HUES6 (cell line): ENCODE measurements around the gene ABI1.
A peak's percentile ranks its signal among the peaks of the same experiment; 100 is the strongest.
"Not testable (repeated sequence)": the region's sequence is repeated elsewhere in the genome, so short reads cannot be mapped to it uniquely, and the experiment has no call there.

Experiments
- H3K27ac ChIP-seq: 2 replicates; pipeline ENCODE4 v1.7.0; 2013; ENCODE audit warnings: low read depth, mild to moderate bottlenecking, low read length, inconsistent platforms
- H3K27me3 ChIP-seq: 2 replicates; pipeline ENCODE4 v1.6.1; 2013; ENCODE audit warnings: low read length; ENCODE audit not compliant: control insufficient read depth, insufficient read depth
- H3K36me3 ChIP-seq: 2 replicates; pipeline ENCODE4 v1.6.1; 2013; ENCODE audit warnings: low read length; ENCODE audit not compliant: control insufficient read depth, insufficient read depth
- H3K4me1 ChIP-seq: 2 replicates; pipeline ENCODE4 v1.6.1; 2013; ENCODE audit warnings: low read length; ENCODE audit not compliant: control insufficient read depth, insufficient read depth
- H3K4me3 ChIP-seq: 2 replicates; pipeline ENCODE4 v1.5.1; 2013; ENCODE audit warnings: low read depth, low read length
- H3K9ac ChIP-seq: one replicate; pipeline ENCODE4 v1.6.1; 2013; ENCODE audit warnings: mild to moderate bottlenecking, low read length
- H3K9me3 ChIP-seq: 2 replicates; pipeline ENCODE4 v1.6.1; 2013; ENCODE audit warnings: low read depth, low read length; ENCODE audit not compliant: control insufficient read depth, insufficient read depth

ABI1 gene

DNA sequence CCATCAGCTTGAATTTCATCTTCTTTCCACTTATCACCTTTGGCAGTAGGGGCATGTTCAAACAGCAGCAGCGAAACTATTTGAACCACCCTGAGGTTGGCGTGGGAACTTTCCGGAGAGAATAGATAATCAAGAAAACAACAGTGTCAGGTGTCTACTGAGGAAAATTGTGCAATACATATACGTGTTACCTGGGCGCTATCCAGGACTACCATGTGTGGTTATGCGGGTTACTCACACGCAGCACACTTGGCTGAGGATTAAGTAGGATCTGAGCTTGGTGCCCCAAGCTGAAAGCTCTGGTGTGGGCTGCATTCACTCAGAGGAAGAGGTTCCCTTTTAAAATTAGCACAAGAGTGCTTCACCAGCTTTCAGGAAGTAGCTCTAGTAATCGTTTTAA lies 8.8 kb upstream of the ABI1 start:
- H3K4me1 ChIP-seq = no peaks in the 10 kb centered on the region
- H3K27ac ChIP-seq = no peak overlapping the region
- H3K36me3 ChIP-seq = no peaks in the 10 kb centered on the region
- no peak overlapping the region for H3K9ac ChIP-seq
- no peaks in the 10 kb centered on the region for H3K9me3 ChIP-seq
- H3K27me3 ChIP-seq = no peaks in the 10 kb centered on the region
- H3K4me3 ChIP-seq = no peak overlapping the region

DNA sequence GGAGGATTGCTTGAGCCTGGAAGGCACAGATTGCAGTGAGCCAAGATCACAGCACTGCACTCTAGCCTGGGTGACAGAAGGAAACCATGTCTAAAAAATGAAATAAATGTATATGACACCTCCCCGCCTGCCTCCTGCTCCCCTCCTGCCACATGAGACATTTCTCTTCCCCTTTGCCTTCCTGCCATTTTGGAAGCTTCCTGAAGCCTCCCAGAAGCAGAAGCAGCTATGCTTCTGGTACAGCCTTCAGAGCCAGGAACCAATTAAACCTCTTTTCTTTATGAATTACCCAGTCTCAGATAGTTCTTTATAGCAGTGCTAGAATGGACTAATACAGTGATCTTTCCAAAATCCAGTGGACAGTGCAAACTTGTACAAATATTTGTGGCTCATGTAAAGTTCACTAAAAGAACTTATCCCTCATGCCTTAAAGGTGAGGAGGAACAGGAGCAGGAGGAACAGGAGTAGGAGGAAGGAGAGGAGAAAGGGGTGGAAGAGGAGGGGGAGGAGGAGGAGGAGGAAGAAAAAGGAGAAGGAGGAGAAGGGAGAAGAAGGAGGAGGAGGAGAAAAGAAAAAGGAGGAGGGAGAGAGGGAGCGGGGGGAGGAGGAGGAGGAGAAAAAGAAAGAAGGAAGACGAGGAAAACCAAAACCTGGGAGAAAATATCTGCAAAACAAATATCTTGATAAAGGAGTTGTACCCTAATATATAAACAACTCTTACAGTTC lies 2.8 kb upstream of the ABI1 start:
- no peak overlapping the region for H3K27ac ChIP-seq
- no peaks in the 10 kb centered on the region for H3K27me3 ChIP-seq
- no peaks in the 10 kb centered on the region for H3K36me3 ChIP-seq
- H3K4me3 ChIP-seq = no peak overlapping the region
- H3K4me1 ChIP-seq = no peaks in the 10 kb centered on the region
- H3K9ac ChIP-seq = no peak overlapping the region
- H3K9me3 ChIP-seq = no peaks in the 10 kb centered on the region

DNA sequence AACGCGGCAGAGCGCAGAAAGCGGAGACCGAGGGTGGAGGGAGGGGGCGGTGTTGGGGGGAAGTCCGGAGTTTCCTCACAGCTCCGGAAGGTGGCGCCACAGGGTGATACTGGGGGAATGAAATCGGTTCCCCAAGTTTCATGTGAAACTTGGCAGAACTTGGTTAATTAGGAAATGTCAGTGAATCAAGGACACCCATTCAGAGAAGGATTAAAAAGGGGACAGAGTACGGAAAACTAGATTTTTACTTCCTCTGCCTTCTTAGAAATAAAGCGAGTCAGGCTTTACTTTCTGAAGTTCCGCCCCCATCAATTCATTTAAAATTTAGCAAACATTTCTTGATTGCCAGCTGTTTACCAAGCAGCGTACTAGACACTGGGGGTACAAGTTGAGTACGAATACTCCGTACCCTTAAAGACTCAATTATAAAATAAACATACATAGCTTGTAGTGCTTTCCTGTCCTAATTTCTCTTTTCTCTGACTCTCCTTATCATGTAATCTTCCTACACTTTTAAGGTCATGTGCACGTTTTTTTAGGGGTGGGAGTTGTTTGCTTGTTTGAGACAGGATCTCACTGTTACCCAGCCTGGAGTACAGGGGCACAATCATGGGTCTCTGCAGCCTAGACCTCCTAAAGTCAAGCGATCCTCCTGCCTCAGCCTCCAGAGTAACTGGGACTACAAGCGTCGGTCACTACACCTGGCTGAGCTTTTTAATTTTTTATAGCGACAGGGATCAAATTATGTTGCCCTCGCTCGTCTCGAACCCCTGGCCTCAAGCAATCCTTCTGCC lies 644 bp upstream of the ABI1 start:
- H3K27me3 ChIP-seq = no peaks in the 10 kb centered on the region
- H3K9me3 ChIP-seq = no peaks in the 10 kb centered on the region
- H3K27ac ChIP-seq = no peak overlapping the region
- no peaks in the 10 kb centered on the region for H3K36me3 ChIP-seq
- H3K9ac ChIP-seq = no peak overlapping the region
- H3K4me1 ChIP-seq = peaks cover 8% of the 10 kb centered on the region
- no peak overlapping the region for H3K4me3 ChIP-seq

DNA sequence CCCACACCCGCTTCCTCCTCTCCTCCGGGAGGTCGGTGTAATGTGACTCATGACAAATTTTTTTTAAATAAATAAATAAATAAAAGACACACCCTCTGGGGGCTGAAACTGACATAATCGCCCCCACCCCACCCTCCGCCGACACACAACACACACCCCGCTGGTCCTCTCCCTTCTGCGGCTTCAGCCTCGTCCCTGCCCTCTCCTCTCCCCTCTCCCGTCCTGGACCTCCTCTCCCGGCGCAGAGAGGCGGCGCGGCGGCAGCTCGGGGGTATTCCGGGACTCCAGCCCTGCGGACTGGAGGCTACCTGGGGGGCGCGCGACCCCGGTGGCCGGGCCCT lies 686 bp downstream of the ABI1 start:
- peak overlapping the region; percentile 84 for H3K27ac ChIP-seq
- no peaks in the 10 kb centered on the region for H3K27me3 ChIP-seq

DNA sequence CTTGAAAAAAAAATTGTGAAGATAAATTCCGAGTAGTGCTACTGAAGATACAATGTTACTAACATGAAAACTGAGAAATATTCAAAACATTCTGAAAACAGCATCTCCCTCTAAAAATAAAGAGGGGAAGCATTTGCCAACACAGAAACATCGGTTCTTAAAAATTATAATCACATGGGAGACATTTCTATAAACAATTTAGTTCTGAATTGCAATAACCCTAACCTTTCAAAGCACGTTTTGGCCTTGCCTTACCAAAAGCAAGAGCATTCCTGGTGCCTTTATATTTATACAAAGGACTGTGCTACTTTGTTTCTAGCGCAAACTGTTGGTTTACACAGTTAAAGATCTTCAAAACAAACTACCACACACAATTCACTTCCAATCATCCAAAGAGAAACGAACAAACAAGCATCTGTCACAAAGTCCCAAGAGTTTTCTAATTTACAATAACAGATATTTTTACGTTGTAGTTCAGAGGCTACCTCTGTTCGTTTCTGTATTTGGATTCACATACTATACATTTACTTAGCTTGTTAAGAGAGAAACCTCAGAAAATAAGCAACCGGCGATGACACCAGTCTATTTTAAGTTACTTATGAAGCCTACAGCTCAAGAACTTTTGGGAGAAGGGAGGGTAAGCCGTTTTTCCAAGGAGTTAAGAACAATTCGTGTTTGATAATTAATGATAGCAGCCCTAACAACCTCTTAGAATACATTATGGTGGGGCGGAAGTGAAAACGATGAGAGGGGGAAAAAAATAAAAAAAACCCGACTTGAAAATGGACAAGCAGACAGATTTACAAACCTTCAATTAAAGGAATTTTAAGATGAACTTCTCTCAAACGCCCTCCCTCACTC lies 1.3 kb downstream of the ABI1 start:
- Histone ChIP-seq H3K4me3 (peak overlapping the region; percentile 96), H3K27ac (peak overlapping the region; percentile 31; the same call in 1 of the 2 replicates), H3K4me1 (peaks cover 14% of the 10 kb centered on the region), H3K9ac (peak overlapping the region; percentile 62), H3K27me3 (no peaks in the 10 kb centered on the region), H3K36me3 (no peaks in the 10 kb centered on the region), H3K9me3 (no peaks in the 10 kb centered on the region)

More for the DNA sequence above, 686 bp downstream of the ABI1 start:
- Histone ChIP-seq H3K36me3 (no peaks in the 10 kb centered on the region), H3K9ac (peak overlapping the region; percentile 95), H3K4me3 (peak overlapping the region; percentile 96), H3K4me1 (peaks cover 11% of the 10 kb centered on the region), H3K9me3 (no peaks in the 10 kb centered on the region)

DNA sequence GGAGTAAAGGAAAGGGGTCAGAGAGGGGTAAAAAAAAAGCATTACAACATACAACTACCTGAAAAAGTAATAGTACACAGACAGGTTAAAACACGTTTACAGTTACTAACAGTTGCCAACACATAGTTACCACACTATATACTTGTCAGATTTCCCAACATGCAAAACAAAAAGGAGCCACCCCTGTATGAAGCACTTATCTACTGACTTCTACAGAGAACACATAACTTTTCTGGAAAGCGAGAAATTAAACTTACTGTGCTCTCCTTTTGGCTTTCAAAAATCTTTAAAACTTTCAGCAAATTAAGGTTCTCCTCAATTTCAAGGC lies 2.1 kb downstream of the ABI1 start:
- Histone ChIP-seq H3K9me3 (no peaks in the 10 kb centered on the region), H3K36me3 (no peaks in the 10 kb centered on the region), H3K9ac (no peak overlapping the region), H3K27me3 (no peaks in the 10 kb centered on the region), H3K27ac (no peak overlapping the region), H3K4me3 (peak overlapping the region; percentile 96), H3K4me1 (peaks cover 15% of the 10 kb centered on the region)

DNA sequence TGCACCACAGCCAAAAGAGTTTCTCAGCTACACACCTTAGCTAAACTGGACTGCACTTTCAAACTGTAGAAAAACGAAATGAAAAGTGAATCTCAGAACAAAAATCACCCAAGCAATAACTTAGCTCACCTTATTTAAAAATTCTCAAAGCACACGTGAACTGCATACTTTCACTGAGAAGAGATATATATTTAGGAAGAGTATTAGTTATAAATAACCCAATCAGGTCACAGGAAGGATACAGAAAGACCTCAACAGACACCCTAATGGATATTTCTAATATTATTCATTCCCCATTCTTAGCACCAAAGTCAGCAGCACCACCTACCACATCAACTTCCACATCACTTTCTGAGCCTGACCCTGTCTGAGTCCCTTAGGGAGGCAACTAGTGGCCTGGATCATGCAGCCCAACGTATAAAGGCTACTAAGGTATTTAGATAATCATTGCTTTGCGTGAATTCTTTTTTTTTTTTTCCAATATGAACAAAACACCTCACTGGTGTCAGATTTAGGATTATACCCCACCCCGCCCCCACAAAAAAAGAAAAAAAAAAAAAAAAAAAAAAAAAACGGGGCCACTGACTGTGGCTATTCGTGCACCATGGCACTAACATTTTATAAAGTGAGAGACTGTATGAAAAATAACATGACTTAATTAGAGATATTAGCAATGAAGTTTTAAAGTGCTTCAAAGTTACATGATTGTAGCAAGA lies 2.6 kb downstream of the ABI1 start:
- Histone ChIP-seq H3K9ac (no peak overlapping the region), H3K27me3 (no peaks in the 10 kb centered on the region), H3K4me3 (peak overlapping the region; percentile 96; the same call in 1 of the 2 replicates), H3K36me3 (no peaks in the 10 kb centered on the region), H3K4me1 (peaks cover 15% of the 10 kb centered on the region), H3K9me3 (no peaks in the 10 kb centered on the region), H3K27ac (no peak overlapping the region)

DNA sequence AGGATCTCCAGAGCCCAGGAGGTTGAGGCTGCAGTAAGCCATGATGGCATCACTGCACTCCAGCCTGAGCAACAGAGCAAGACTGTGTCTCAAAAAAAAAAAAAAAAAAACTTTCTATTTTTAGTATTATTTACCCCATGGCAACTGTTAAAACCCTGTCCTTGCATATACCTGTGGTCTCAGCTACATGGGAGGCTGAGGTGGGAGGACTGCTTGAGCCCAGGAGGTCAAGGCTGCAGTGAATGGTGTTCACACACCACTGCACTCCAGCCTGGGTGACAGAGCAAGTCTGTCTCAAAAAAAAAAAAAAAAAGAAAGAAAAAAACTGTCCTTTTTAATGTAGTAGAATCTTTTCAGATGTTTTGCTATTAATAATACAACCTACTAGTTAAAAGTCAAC lies 3.2 kb downstream of the ABI1 start:
- H3K4me1 ChIP-seq = peaks cover 15% of the 10 kb centered on the region
- H3K4me3 ChIP-seq, H3K9ac ChIP-seq, H3K27me3 ChIP-seq, H3K36me3 ChIP-seq, H3K9me3 ChIP-seq, H3K27ac ChIP-seq: not testable (repeated sequence)

DNA sequence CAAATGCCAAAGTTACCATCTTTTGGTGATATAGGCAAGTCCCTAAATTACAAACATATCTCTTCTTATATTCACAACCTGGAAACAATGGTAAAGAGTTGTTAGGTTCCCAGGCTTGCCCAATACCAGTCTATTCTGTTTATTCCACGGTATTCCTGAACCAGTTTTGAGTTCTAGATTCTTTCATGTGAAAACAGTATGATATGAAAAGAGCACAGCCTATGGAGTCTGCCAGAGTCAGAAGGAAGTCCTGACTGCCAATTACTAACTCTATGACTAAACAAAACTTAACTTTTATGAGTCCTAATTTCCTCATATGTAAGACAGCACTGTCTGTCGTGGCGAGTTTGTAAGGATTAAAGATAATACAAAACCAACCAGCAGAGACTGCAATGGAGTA lies 5.6 kb downstream of the ABI1 start:
- H3K27me3 ChIP-seq = no peaks in the 10 kb centered on the region
- H3K4me1 ChIP-seq = peaks cover 15% of the 10 kb centered on the region
- H3K9ac ChIP-seq = no peak overlapping the region
- H3K36me3 ChIP-seq = no peaks in the 10 kb centered on the region
- no peak overlapping the region for H3K4me3 ChIP-seq
- no peaks in the 10 kb centered on the region for H3K9me3 ChIP-seq
- no peak overlapping the region for H3K27ac ChIP-seq

DNA sequence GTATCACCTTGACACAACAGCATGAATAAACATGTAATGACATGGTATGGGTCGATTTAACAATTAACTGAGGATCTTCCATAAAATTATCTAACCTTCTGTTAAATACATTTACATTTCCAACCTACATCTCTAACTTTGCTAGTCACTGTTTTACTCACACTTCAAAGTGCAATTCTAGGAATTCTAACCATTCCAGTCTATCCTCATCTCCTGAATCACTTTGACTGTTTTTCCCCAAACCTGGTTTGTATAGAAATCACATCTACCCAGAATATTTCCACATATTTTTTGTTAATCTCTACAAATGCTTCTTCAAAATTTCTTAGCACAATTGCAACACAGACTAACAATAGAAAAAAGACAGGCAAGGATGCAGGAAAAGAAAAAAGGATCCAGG lies 6.2 kb downstream of the ABI1 start:
- Histone ChIP-seq H3K9me3 (no peaks in the 10 kb centered on the region), H3K36me3 (no peaks in the 10 kb centered on the region), H3K27ac (no peak overlapping the region), H3K4me1 (peaks cover 15% of the 10 kb centered on the region), H3K4me3 (no peak overlapping the region), H3K27me3 (no peaks in the 10 kb centered on the region), H3K9ac (no peak overlapping the region)
